IMR-90 (cell line): ENCODE measurements around the gene NFYC. TPM values are rescaled to one million over a fixed set of nuclear protein-coding genes. Genes with fewer than 3 reads are reported as not detected.

ENCODE experiments used
- ATAC-seq: fragments of 200-7000 bp; cut with Tn5 transposase; 2 replicates; pipeline ENCODE4 v1.9.1; 2020; ENCODE audit warnings: low read depth, mild to moderate bottlenecking, moderate library complexity
- BruUV-seq: library from RNA; stranded (reverse); fragments of 400-500 nt; replicated peaks from 2 replicates; lab custom pipeline; 2021; lab: Mats Ljungman, UMichigan
- CTCF ChIA-PET: fragments of 300-600 bp; formaldehyde crosslinking; extraction: SDS; loops from one replicate; lab custom pipeline; 2021; ENCODE audit warnings: antibody characterized with exemption; lab: Yijun Ruan, JAX
- POLR2A ChIA-PET: fragments of 300-600 bp; sonication (Branson Sonifier 250); formaldehyde crosslinking; loops from one replicate; lab custom pipeline; 2022; ENCODE audit warnings: antibody characterized with exemption; ENCODE audit not compliant: unreplicated experiment; lab: Charles Lee
- DNase-seq: peaks from one replicate; pipeline ENCODE4 v3.0.0; 2013
- H2AFZ ChIP-seq: replicated peaks from 2 replicates; pipeline ENCODE3; 2013; ENCODE audit warnings: low read length, mild to moderate bottlenecking; ENCODE audit not compliant: poor library complexity
- H2AK5ac ChIP-seq: 2 replicates; pipeline ENCODE4 v1.6.1; 2013; ENCODE audit warnings: low read depth, low read length, inconsistent platforms
- H2AK9ac ChIP-seq: replicated peaks from 2 replicates; pipeline ENCODE3; 2013; ENCODE audit warnings: mild to moderate bottlenecking, low read depth, low read length, moderate library complexity; ENCODE audit not compliant: poor library complexity
- H2BK120ac ChIP-seq: 2 replicates; pipeline ENCODE4 v1.6.1; 2013; ENCODE audit warnings: low read depth, low read length, inconsistent platforms
- H2BK15ac ChIP-seq: 3 replicates; pipeline ENCODE4 v1.6.1; 2013; ENCODE audit warnings: low read depth, low read length, inconsistent platforms
- H2BK20ac ChIP-seq: 2 replicates; pipeline ENCODE4 v1.6.1; 2013; ENCODE audit warnings: low read depth, mild to moderate bottlenecking, inconsistent platforms, low read length, moderate library complexity
- H2BK5ac ChIP-seq: 2 replicates; pipeline ENCODE4 v1.6.1; 2013; ENCODE audit warnings: mild to moderate bottlenecking, low read depth, low read length, inconsistent platforms; ENCODE audit not compliant: poor library complexity, severe bottlenecking
- H3K14ac ChIP-seq: replicated peaks from 2 replicates; pipeline ENCODE4 v1.6.1; 2013; ENCODE audit warnings: low read depth, low read length, inconsistent platforms
- H3K18ac ChIP-seq: 2 replicates; pipeline ENCODE4 v1.6.1; 2013; ENCODE audit warnings: low read depth, low read length, control low read depth
- H3K23ac ChIP-seq: 2 replicates; pipeline ENCODE4 v1.6.1; 2013; ENCODE audit warnings: low read depth, low read length, inconsistent platforms
- H3K27ac ChIP-seq: 2 replicates; pipeline ENCODE4 v1.5.1; 2013; ENCODE audit warnings: mild to moderate bottlenecking, control low read depth, low read length; ENCODE audit not compliant: insufficient read depth
- H3K27me3 ChIP-seq: 2 replicates; pipeline ENCODE4 v1.6.1; 2013; ENCODE audit warnings: low read length; ENCODE audit not compliant: control insufficient read depth, insufficient read depth
- H3K36me3 ChIP-seq: 2 replicates; pipeline ENCODE4 v1.6.1; 2013; ENCODE audit warnings: low read length, mixed read lengths; ENCODE audit not compliant: control insufficient read depth, insufficient read depth
- H3K4ac ChIP-seq: 2 replicates; pipeline ENCODE4 v1.6.1; 2013; ENCODE audit warnings: low read depth, low read length, inconsistent platforms
- H3K4me1 ChIP-seq: 2 replicates; pipeline ENCODE4 v1.6.1; 2013; ENCODE audit warnings: low read length, mixed read lengths; ENCODE audit not compliant: control insufficient read depth, insufficient read depth
- H3K4me2 ChIP-seq: 2 replicates; pipeline ENCODE4 v1.6.1; 2013; ENCODE audit warnings: low read depth, mild to moderate bottlenecking, control low read depth, low read length, moderate library complexity
- H3K4me3 ChIP-seq: 2 replicates; pipeline ENCODE4 v1.5.1; 2013; ENCODE audit warnings: low read depth, mild to moderate bottlenecking, control low read depth, low read length, moderate library complexity; ENCODE audit not compliant: insufficient read depth
- H3K56ac ChIP-seq: 2 replicates; pipeline ENCODE4 v1.6.1; 2013; ENCODE audit warnings: low read length, inconsistent platforms; ENCODE audit not compliant: insufficient read depth; ENCODE audit errors: extremely low read depth
- H3K79me1 ChIP-seq, 2 experiments: 2 replicates each; pipeline ENCODE4 v1.6.1; 2013; ENCODE audit warnings: low read length in 2 of 2, inconsistent platforms in 1 of 2, low read depth in 1 of 2
- H3K9ac ChIP-seq: 2 replicates; pipeline ENCODE4 v1.6.1; 2013; ENCODE audit warnings: low read depth, low read length, control low read depth
- H3K9me1 ChIP-seq: 2 replicates; pipeline ENCODE4 v1.6.1; 2013; ENCODE audit warnings: low read length, inconsistent platforms; ENCODE audit not compliant: insufficient read depth
- H3K9me3 ChIP-seq: 2 replicates; pipeline ENCODE4 v1.6.1; 2013; ENCODE audit warnings: low read length; ENCODE audit not compliant: control insufficient read depth, insufficient read depth
- H4K20me1 ChIP-seq: 2 replicates; pipeline ENCODE4 v1.6.1; 2013; ENCODE audit warnings: low read length, inconsistent platforms; ENCODE audit not compliant: insufficient read depth
- H4K5ac ChIP-seq: 2 replicates; pipeline ENCODE4 v1.6.1; 2013; ENCODE audit warnings: mild to moderate bottlenecking, low read depth, low read length, control low read depth
- H4K8ac ChIP-seq, 2 experiments: 2 replicates each; pipeline ENCODE4 v1.6.1; 2013; ENCODE audit warnings: low read depth in 2 of 2, low read length in 2 of 2, control low read depth in 1 of 2, inconsistent platforms in 1 of 2
- H4K91ac ChIP-seq: 2 replicates; pipeline ENCODE4 v1.6.1; 2013; ENCODE audit warnings: low read depth, low read length, inconsistent platforms; ENCODE audit not compliant: insufficient read depth
- BHLHE40 ChIP-seq: fragments of 150-350 bp; IDR thresholded peaks from 2 replicates; pipeline ENCODE4 v1.6.1; 2016; ENCODE audit warnings: mild to moderate bottlenecking, low read depth, low read length
- CEBPB ChIP-seq: IDR thresholded peaks from 2 replicates; pipeline ENCODE4 v1.6.1; 2012; ENCODE audit warnings: low read depth, low read length, improper control_type of control experiment
- CHD1 ChIP-seq: IDR thresholded peaks from 2 replicates; pipeline ENCODE4 v1.6.1; 2012; ENCODE audit warnings: low read depth, low read length, improper control_type of control experiment
- CTCF ChIP-seq: conservative IDR thresholded peaks from 2 replicates; pipeline ENCODE4 v1.5.1; 2012; ENCODE audit warnings: mild to moderate bottlenecking, low read depth, low read length, improper control_type of control experiment
- FOS ChIP-seq: fragments of 150-350 bp; IDR thresholded peaks from 2 replicates; pipeline ENCODE4 v1.6.1; 2016; ENCODE audit warnings: low read depth, low read length
- MAFK ChIP-seq: IDR thresholded peaks from 2 replicates; pipeline ENCODE4 v1.6.1; 2012; ENCODE audit warnings: low read depth, low read length, improper control_type of control experiment
- MAZ ChIP-seq: IDR thresholded peaks from 2 replicates; pipeline ENCODE4 v1.6.1; 2012; ENCODE audit warnings: low read depth, mild to moderate bottlenecking, low read length, improper control_type of control experiment, moderate library complexity, borderline replicate concordance
- MXI1 ChIP-seq: IDR thresholded peaks from 2 replicates; pipeline ENCODE4 v1.6.1; 2012; ENCODE audit warnings: low read depth, mild to moderate bottlenecking, low read length, moderate library complexity, borderline replicate concordance
- NFE2L2 ChIP-seq: fragments of 150-350 bp; IDR thresholded peaks from 2 replicates; pipeline ENCODE4 v1.6.1; 2016; ENCODE audit warnings: low read depth, mild to moderate bottlenecking, low read length
- POLR2A ChIP-seq: IDR thresholded peaks from 2 replicates; pipeline ENCODE4 v1.6.1; 2012; ENCODE audit warnings: mild to moderate bottlenecking, low read depth, low read length
- RCOR1 ChIP-seq: IDR thresholded peaks from 2 replicates; pipeline ENCODE4 v1.6.1; 2012; ENCODE audit warnings: mild to moderate bottlenecking, low read length, improper control_type of control experiment; ENCODE audit not compliant: insufficient replicate concordance
- RFX5 ChIP-seq: IDR thresholded peaks from 2 replicates; pipeline ENCODE4 v1.8.0; 2012; ENCODE audit warnings: low read depth, mild to moderate bottlenecking, low read length, moderate library complexity
- SMC3 ChIP-seq: fragments of 150-350 bp; IDR thresholded peaks from 2 replicates; pipeline ENCODE4 v1.6.1; 2016; ENCODE audit warnings: low read depth, mild to moderate bottlenecking, antibody characterized with exemption, low read length, moderate library complexity
- WGBS, 2 experiments: methylation state at CpG; one replicate each; pipeline versions ENCODE4 v1.1.5 to v1.1.7; 2013; ENCODE audit warnings: missing lambda C conversion rate in 2 of 2; ENCODE audit not compliant: insufficient read length in 1 of 2; ENCODE audit errors: extremely low coverage in 2 of 2; 5-methylcytosine and 5-hydroxymethylcytosine counted together
- dilution Hi-C: fragments of 300-500 bp; cut with HindIII; formaldehyde crosslinking; loops from one replicate; pipeline ENCODE4 v1.14.3; 2018; ENCODE audit warnings: low sequenced_read_pairs; ENCODE audit not compliant: unreplicated experiment
- in situ Hi-C: fragments of 300-500 bp; cut with MboI; formaldehyde crosslinking; loops from 3 replicates; pipeline ENCODE4 v1.14.3; 2019; ENCODE audit warnings: low sequenced_read_pairs, inconsistent platforms, mixed read lengths
- intact Hi-C: fragments of 100-400 bp; cut with micrococcal nuclease; formaldehyde crosslinking; loops from 2 replicates; pipeline ENCODE4 v1.10.0; 2022
- polyA plus RNA-seq, 3 experiments: library from polyadenylated mRNA; depleted of rRNA; stranded (reverse); fragments of >200 nt; gene quantifications; 2 replicates each; pipeline ENCODE4 v1.2.3, GENCODE V29; 2012; ENCODE audit warnings: low replicate concordance in 1 of 3
- total RNA-seq: library from RNA; depleted of rRNA; stranded (reverse); fragments of >200 nt; gene quantifications from 2 replicates; pipeline ENCODE4 v1.2.3, GENCODE V29; 2012
- TF ChIP-seq, protein P1 (sequence below): fragments of 150-350 bp; IDR thresholded peaks from 2 replicates; pipeline ENCODE4 v1.6.1; 2017; ENCODE audit warnings: mild to moderate bottlenecking, antibody characterized with exemption, low read length, low read depth

NFYC gene
- total and polyA plus RNA-seq, 2 of the 4 experiments (the other 2 are of a cell fraction) = 45.2 to 62.2 TPM

GRCh38 chr1:40748841-40749718, 57.6 kb downstream of the NFYC start:
- peaks cover 16 to 18% of the 10 kb centered on the region in 2 experiments; a peak in 3 of 4 replicates for H3K79me1 ChIP-seq
- ChIA-PET POLR2A (interaction anchor here (0.7 kb wide), 1 partner anchor 9 kb away, joined by 3 read pairs; no protein-coding TSS in a partner anchor), CTCF (no interaction called here)
- dilution Hi-C loops (no loop called here), intact Hi-C loops (no loop called here), in situ Hi-C loops (no loop called here)
- no peak overlapping the region for H3K4me2 ChIP-seq
- no peak for TF ChIP-seq MXI1
- no peak for TF ChIP-seq FOS
- TF ChIP-seq CTCF = no peak
- no peak for TF ChIP-seq MAZ
- TF ChIP-seq RCOR1 = no peak
- no peak for TF ChIP-seq RFX5
- no peak for TF ChIP-seq MAFK
- TF ChIP-seq, protein P1, sequence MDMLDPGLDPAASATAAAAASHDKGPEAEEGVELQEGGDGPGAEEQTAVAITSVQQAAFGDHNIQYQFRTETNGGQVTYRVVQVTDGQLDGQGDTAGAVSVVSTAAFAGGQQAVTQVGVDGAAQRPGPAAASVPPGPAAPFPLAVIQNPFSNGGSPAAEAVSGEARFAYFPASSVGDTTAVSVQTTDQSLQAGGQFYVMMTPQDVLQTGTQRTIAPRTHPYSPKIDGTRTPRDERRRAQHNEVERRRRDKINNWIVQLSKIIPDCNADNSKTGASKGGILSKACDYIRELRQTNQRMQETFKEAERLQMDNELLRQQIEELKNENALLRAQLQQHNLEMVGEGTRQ = no peak
- TF ChIP-seq BHLHE40 = no peak
- no peak for TF ChIP-seq SMC3
- no peak for TF ChIP-seq NFE2L2
- TF ChIP-seq CEBPB = no peak
- no peak for TF ChIP-seq CHD1
- no peak for TF ChIP-seq POLR2A
- no peaks in the 10 kb centered on the region for H3K27me3 ChIP-seq
- DNase-seq (no peak), ATAC-seq (no peak)
- H3K9me1 ChIP-seq = no peaks in the 10 kb centered on the region; the same call in 1 of the 2 replicates
- H4K91ac ChIP-seq = no peak overlapping the region
- no peaks in the 10 kb centered on the region for H4K20me1 ChIP-seq
- H3K9me3 ChIP-seq = no peaks in the 10 kb centered on the region
- no peak overlapping the region for H2AK9ac ChIP-seq
- H4K5ac ChIP-seq = no peak overlapping the region
- no peak overlapping the region for H3K14ac ChIP-seq
- no TSS peak for BruUV-seq
- no peak overlapping the region for H3K4ac ChIP-seq
- H4K8ac ChIP-seq = no peak overlapping the region
- no peak overlapping the region for H2AK5ac ChIP-seq
- H2BK20ac ChIP-seq = no peak overlapping the region
- H3K56ac ChIP-seq = no peak overlapping the region
- no peak overlapping the region for H3K9ac ChIP-seq
- no peak overlapping the region for H3K23ac ChIP-seq
- H3K18ac ChIP-seq = no peak overlapping the region
- H3K36me3 ChIP-seq = peaks cover 19% of the 10 kb centered on the region
- WGBS, 2 experiments = 88% methylated on average over 4 of the region's 5 CpGs; no CpG with 5 or more reads in 1 of the 2 experiments
- no peak overlapping the region for H3K4me3 ChIP-seq
- no peak overlapping the region for H2BK120ac ChIP-seq
- H2BK5ac ChIP-seq = no peak overlapping the region
- peaks cover 1% of the 10 kb centered on the region; the same call in 1 of the 2 replicates for H3K4me1 ChIP-seq
- no peak overlapping the region for H3K27ac ChIP-seq
- H2AFZ ChIP-seq = no peak overlapping the region
- H2BK15ac ChIP-seq = no peak overlapping the region
